Measurements from ENCODE around the gene GPANK1. TPM values are rescaled to one million over a fixed set of nuclear protein-coding genes. Genes with fewer than 3 reads are reported as not detected.
A peak's percentile ranks its signal among the peaks of the same experiment; 100 is the strongest.

Gene GPANK1
- total RNA-seq, 6 donors from 2014 or later, result 12.0 to 45.1 (median 16.6) TPM

DNA sequence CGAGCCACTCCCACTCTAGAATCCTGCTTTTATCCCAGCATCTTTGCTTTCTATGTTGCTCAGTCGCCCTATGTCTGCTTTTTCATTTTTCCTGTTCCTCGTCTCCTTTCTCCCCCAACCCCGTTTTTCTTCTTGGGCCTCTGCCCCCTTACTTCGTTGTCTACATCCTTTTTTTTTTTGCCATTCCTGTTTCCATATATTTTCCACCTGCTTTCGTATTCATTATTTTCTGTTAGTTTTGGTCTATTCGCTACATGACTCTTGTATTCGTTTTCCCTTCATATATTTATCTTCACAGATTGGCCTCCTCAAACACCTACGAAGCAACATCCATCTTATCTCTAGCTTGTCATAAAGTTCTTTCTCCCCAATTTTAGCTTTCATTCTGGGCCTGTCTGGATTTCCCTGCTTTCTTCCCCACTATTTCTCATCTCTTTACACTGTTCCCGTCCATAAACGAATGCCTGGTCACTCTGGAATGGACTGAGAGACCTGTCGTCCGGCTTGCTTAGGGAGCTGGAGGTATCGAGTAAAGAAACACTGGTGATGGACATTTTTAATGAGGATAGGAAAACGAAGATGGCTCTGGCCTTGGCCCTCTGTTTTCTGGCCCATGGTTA lies 43.4 kb downstream of the GPANK1 start:
- TF ChIP-seq, protein P1, sequence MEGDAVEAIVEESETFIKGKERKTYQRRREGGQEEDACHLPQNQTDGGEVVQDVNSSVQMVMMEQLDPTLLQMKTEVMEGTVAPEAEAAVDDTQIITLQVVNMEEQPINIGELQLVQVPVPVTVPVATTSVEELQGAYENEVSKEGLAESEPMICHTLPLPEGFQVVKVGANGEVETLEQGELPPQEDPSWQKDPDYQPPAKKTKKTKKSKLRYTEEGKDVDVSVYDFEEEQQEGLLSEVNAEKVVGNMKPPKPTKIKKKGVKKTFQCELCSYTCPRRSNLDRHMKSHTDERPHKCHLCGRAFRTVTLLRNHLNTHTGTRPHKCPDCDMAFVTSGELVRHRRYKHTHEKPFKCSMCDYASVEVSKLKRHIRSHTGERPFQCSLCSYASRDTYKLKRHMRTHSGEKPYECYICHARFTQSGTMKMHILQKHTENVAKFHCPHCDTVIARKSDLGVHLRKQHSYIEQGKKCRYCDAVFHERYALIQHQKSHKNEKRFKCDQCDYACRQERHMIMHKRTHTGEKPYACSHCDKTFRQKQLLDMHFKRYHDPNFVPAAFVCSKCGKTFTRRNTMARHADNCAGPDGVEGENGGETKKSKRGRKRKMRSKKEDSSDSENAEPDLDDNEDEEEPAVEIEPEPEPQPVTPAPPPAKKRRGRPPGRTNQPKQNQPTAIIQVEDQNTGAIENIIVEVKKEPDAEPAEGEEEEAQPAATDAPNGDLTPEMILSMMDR (IDR thresholded peaks at IDR 0.05), result no peak
- TF ChIP-seq POLR2A (IDR thresholded peaks at IDR 0.05) (no peak), EP300 (IDR thresholded peaks at IDR 0.05) (no peak), POLR2AphosphoS5 (IDR thresholded peaks at IDR 0.05) (no peak)
- Histone ChIP-seq H3K36me3 (peaks cover 29 to 36% (median 33%) of the 10 kb centered on the region in 4 donors), H3K27me3 (no peaks in the 10 kb centered on the region), H3K9me3 (no peaks in the 10 kb centered on the region), H3K4me3 (peak overlapping the region; percentile 71 to 92 (median 80)), H3K27ac (peak overlapping the region; percentile 97 to 100 (median 98)), H3K4me1 (peaks cover 15 to 27% (median 18%) of the 10 kb centered on the region in 4 donors)
- no peak for ATAC-seq (ENCODE audit: low FRiP score in 2 of 2)
- DNase-seq, result no peak
- WGBS, 2 donors, result 13% methylated on average over 15 of the region's 15 CpGs

DNA sequence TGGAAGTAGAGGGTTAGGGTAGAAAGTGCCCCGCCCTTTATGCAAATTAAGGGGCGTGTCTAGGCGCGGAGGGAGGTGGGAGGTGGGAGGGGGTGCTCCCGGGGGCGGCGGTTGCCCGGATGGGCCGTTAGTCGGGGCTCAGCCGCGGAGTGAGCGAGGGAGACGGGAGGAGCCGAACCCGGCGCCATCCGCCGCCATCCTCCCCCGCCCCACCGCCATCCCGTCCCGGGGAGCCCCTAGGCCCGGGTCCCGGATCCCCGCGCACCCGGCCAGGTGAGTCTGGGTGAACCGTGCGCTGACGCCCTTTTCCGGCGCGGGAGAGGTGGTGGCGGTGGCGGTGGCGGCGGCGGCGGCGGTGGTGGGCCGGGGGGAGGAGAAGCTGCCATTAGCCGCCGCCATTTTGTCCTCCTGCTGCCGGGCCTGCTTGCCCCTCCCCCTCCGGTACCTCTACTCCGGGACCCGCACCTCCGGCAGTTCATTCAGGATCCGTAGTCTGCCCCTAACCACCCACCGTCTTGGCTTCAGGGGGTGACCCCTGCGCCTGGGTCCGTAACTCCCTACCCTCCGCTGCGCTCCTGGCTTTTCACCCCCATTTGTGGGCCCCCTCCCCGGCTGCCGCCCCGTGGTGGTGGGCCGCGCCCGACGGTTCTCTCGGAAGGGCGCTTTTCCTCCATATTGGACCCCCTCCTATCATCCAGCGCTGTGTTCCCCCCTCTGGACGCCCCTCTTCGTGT lies 44.0 kb downstream of the GPANK1 start, which contains the start of gene PRRC2A:
PRRC2A (plus strand) TSS at position 130 of the 734 bp plus-strand sequence. CDS start 2,075 bp downstream, outside the sequence.
- peak; percentile 80 to 96 for DNase-seq
- peak; percentile 19 to 70 for ATAC-seq (ENCODE audit: low FRiP score in 2 of 2)
- Histone ChIP-seq H3K36me3 (peaks cover 23 to 29% (median 26%) of the 10 kb centered on the region in 4 donors), H3K27ac (peak within 1 kb of the TSS; percentile 97 to 100 (median 98)), H3K4me1 (peaks cover 15 to 27% (median 19%) of the 10 kb centered on the region in 4 donors), H3K4me3 (peak within 1 kb of the TSS; percentile 71 to 92 (median 80)), H3K9me3 (no peaks in the 10 kb centered on the region), H3K27me3 (no peaks in the 10 kb centered on the region)
- 1% methylated on average over 30 to 40 of the region's 67 CpGs for WGBS, 2 donors
- TF ChIP-seq, protein P1 (IDR thresholded peaks at IDR 0.05), result peak in 1 of 6 experiments; percentile 9
- peak in 3 of 4 donors; percentile 35 to 71 (median 48) for TF ChIP-seq POLR2A (IDR thresholded peaks at IDR 0.05)
- TF ChIP-seq EP300 (IDR thresholded peaks at IDR 0.05), result no peak
- peak; percentile 28 to 45 for TF ChIP-seq POLR2AphosphoS5 (IDR thresholded peaks at IDR 0.05)

DNA sequence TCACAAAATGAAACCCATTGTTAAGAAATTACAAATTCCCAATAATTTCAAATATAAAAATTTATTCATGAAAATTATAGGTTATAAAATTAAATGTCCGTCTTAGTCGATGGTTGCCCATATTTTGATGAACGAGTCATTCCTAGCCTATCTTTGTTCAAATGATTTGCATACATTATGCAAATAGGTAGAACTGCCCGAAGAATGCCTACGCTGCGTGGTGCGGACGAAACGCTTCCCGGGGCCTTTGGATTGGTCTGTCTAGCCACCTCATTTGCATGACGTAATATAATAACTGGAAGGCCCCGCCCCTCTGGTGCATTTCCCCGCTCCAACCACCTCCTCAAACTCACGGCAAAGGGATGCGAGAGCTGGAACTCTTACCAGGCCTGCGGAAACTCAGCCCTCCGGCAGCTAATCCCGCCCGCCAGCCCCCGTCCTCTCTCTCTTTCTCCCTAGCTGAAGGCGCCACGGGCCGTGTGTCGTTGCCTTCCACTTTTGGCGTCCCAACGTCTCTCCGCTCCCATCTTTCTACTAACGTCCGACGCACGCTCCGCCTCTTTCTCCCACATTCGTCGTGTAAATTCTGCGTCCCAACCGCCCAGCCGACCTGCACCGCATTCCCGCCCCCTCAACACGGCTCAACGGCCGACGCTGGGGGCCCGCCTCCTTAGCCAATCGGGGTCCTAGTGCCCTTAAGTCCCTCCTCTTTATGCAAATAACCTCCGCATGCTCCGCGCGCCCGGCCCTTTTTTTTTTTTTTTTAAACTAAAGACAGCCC lies 44.8 kb downstream of the GPANK1 start:
- 0 to 1% methylated on average over 48 to 50 of the region's 50 CpGs for WGBS, 2 donors
- no peaks in the 10 kb centered on the region for H3K27me3 ChIP-seq
- DNase-seq (peak; percentile 96 to 98), ATAC-seq (ENCODE audit: low FRiP score in 2 of 2) (peak; percentile 96 to 97)
- H3K36me3 ChIP-seq, result peaks cover 15 to 22% (median 18%) of the 10 kb centered on the region in 4 donors
- H3K4me3 ChIP-seq, result peak overlapping the region in 3 of 4 donors; percentile 79 to 92 (median 82)
- peaks cover 15 to 27% (median 19%) of the 10 kb centered on the region in 4 donors for H3K4me1 ChIP-seq
- no peaks in the 10 kb centered on the region for H3K9me3 ChIP-seq
- TF ChIP-seq, protein P1 (IDR thresholded peaks at IDR 0.05), result peak in 3 of 6 experiments; percentile 9 to 34 (median 27)
- TF ChIP-seq POLR2AphosphoS5 (IDR thresholded peaks at IDR 0.05) (peak; percentile 94), POLR2A (IDR thresholded peaks at IDR 0.05) (peak; percentile 57 to 98 (median 93)), EP300 (IDR thresholded peaks at IDR 0.05) (no peak)
- H3K27ac ChIP-seq, result peak overlapping the region; percentile 97 to 100 (median 98)

DNA sequence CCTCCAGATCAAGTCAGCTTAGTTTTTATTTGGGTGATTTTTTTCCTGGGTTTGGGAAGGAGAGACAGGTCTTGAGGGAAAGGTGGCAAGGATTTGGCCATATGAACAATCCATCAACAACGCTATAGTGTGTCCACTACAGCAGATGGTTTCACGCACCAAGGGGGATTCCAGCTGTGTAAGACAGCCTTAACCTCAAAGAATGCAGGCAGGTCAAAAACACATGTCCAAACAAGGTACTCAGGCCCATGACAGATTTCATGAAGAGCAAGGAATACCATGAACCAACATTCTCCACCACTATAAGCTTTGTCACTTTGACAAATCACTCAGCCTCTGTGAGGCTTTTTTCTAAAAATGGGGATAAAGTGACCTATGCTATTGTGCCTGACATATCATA lies 47.8 kb downstream of the GPANK1 start:
- TF ChIP-seq, protein P1 (IDR thresholded peaks at IDR 0.05), result no peak
- TF ChIP-seq POLR2AphosphoS5 (IDR thresholded peaks at IDR 0.05) (no peak), EP300 (IDR thresholded peaks at IDR 0.05) (no peak), POLR2A (IDR thresholded peaks at IDR 0.05) (no peak)
- ATAC-seq (ENCODE audit: low FRiP score in 2 of 2) (no peak), DNase-seq (no peak)
- no peaks in the 10 kb centered on the region for H3K27me3 ChIP-seq
- H3K36me3 ChIP-seq, result no peaks in the 10 kb centered on the region
- H3K9me3 ChIP-seq, result no peaks in the 10 kb centered on the region
- no peak overlapping the region for H3K27ac ChIP-seq
- H3K4me1 ChIP-seq, result peaks cover 7 to 22% (median 15%) of the 10 kb centered on the region in 4 donors
- WGBS, 2 donors, result 86 to 87% methylated on average over 2 of the region's 2 CpGs
- H3K4me3 ChIP-seq, result no peak overlapping the region

Measured in upper lobe of left lung (tissue), 6 donors.